HG03139 (cell line): ENCODE measurements around the gene HAO1.
"Not testable (repeated sequence)": the region's sequence is repeated elsewhere in the genome, so short reads cannot be mapped to it uniquely, and the experiment has no call there.

Experiments used
- ATAC-seq: cut with Tn5 transposase; IDR thresholded peaks from one replicate; pipeline ENCODE4 v1.9.1; 2021; ENCODE audit not compliant: unreplicated experiment

The HAO1 gene

GRCh38 chr20:7858734-7859250 lies 81.5 kb downstream of the HAO1 start:
- ATAC-seq = no peak

- no peak for ATAC-seq
Observed at GRCh38 chr20:7856756-7857155, 83.5 kb downstream of the HAO1 start.

DNA sequence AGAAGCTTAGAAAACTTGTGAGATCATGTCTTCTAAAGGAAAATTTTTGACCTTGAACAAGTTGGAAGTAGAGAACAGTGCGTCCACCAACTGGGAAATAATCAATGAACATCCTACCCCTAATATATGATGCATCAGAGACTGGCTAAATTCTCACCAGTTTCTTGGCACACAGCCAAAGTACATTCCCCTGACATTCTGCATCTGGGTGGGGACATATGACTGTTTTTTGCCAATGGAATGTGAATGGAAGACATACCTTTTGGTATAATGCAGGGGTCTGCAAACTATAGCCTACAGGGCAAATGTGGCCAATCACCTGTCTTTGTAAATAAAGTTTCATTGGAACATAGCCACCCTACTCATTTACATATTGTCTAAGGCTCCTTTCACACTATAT lies 84.7 kb downstream of the HAO1 start:
- ATAC-seq = no peak

GRCh38 chr20:7853493-7853892 lies 86.8 kb downstream of the HAO1 start:
- no peak for ATAC-seq

DNA sequence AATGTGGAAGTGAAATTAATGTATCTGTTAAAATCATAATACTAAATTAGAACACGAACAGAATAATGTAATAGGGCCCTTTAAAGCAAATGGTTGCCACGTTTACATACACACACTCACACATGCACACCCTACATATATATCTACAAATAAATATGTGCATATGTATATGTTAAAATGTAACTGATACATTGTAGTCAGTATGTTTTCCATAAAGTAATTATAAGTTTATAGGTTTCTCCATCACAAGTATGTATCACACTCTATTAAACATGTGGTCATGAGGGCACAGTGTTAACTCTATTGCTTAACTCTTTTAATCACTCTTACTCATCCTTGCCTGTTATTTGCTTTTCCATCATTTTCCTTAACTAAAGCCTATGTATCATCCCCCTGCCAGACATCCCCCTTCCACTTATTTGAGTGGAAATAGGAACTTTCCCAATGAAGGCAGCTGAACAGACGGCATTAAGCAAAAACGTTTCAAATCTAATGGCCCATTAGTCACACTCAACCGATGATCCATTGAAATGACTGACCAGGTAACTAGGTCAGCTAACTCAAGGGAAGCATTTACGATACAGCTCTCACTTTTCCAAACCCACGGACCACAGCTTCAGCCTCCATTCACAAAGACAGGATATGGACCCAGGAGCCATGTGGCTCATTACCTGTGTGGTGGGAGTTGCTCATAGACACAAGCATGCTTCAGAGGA lies 89.3 kb downstream of the HAO1 start:
- no peak for ATAC-seq

GRCh38 chr20:7849675-7850074 lies 90.6 kb downstream of the HAO1 start:
- no peak for ATAC-seq

- no peak for ATAC-seq
Observed at GRCh38 chr20:7848351-7848750, 91.9 kb downstream of the HAO1 start.

DNA sequence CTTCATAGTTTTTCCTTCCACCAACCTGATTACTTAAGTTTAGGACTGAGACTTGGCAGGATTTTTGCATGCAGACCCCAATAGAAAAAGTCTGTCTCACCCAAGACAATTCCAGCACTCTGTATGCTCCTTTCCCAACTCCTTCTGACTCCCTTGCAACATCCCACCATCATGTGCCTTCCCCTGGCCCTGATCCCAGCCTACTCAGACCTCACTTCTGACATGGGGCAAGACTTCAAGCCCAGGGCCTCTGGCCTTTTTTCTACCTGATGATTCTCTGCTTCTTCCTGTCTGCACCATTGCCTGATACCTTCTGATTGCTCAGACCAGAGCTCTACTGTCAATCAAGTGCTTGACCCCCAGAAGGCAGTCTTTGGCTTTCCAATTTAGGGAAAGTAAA lies 96.6 kb downstream of the HAO1 start:
- ATAC-seq = no peak

DNA sequence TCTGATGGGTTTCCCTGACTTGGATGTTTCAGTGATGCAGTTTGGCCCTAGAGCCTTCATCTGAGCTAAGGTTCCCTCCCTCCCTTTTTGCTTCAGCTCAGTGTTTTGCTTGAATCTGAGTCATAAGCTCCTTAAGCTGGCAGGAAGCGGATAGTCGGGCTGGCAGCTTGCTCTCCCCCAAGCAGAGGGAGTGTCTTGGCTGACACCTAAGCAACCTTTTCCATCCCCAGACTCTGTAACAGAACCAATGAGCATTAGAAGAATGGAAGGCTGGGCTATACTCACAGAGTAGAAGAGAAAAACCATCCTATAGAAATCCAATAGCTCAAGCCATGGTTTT lies 98.3 kb downstream of the HAO1 start:
- ATAC-seq = no peak

DNA sequence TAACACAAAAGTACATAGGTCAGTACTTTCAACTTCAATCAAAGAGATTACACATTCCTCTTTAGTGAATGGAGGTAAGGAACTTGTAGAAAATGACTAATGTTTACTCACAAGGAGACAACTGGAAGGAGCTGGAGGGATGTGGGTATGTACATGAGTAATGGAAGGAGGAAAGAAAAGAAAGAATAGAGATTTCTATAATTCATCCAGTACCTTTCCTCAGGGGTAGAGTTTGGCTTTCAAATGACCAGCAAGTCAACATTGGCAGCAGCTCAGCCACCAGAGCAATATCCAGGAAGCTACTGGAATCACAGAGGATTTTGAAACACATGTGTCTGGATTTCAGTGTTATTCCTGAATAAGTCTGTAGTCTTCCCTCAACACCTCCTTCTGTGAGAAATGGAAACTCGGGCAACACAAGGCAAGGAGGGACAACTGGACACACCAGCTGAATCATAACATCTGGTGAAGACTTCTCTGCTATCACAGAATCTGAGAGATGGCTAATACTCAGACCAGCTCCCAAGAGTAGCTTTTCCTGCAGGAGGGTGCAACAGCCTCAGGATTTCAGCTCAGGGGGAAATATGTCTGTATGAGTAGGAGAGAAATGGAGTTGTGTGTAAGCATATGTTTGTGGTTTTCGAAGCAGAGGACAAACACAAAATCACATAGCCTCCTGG lies 98.8 kb downstream of the HAO1 start:
- no peak for ATAC-seq

DNA sequence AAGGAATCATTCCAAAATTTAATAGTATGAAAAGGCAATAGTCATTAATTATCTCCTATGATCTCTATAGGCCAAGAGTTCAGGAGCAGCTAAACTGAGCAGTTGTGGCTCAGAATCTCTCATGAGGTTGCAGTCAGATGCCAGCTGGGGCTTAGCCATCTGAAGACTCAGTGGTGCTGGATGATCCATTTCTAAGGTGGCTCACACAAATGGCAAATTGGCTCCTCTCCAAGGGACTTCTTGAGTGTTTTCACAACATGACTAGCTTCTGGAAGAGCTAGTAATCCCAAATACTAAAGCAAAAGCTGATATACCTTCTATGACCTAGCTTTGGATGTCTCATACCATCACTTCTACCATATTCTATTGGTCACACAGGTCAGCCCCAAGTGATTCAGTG lies 104.2 kb downstream of the HAO1 start:
- no peak for ATAC-seq

DNA sequence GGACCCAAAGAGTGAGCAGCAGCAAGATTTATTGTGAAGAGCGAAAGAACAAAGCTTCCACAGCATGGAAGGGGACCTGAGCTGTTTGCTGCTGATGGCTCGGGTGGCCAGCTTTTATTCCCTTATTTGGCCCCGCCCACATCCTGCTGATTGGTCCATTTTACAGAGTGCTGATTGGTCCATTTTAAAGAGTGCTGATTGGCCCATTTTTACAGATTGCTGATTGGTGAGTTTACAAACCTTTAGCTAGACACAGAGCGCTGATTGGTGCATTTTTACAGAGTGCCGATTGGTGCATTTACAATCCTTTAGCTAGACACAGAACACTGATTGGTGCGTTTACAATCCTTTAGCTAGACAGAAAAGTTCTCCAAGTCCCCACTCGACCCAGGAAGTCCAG lies 105.8 kb downstream of the HAO1 start:
- ATAC-seq = not testable (repeated sequence)
